Activated B cell treated with CpG ODN at 0.5 μM for 24 hours (primary cell): ENCODE results near the gene TRIM62. TPM values are rescaled to one million over a fixed set of nuclear protein-coding genes. Genes with fewer than 3 reads are reported as not detected.

ENCODE experiments used
- ATAC-seq: fragments of 200-7000 bp; cut with Tn5 transposase; one replicate; pipeline ENCODE4 v1.10.0; 2021; ENCODE audit warnings: low read depth, mild to moderate bottlenecking, moderate library complexity
- CTCF ChIA-PET: fragments of 350-600 bp; sonication (Branson Sonifier 250); formaldehyde crosslinking; loops from one replicate; lab custom pipeline; 2021; ENCODE audit warnings: antibody characterized with exemption; lab: Charles Lee
- POLR2A ChIA-PET: fragments of 350-600 bp; sonication (Branson Sonifier 250); formaldehyde crosslinking; loops from one replicate; lab custom pipeline; 2021; ENCODE audit warnings: antibody characterized with exemption; lab: Charles Lee
- DNase-seq: peaks from one replicate; pipeline ENCODE4 v3.0.0; 2022
- H3K27ac Mint-ChIP-seq: one replicate; pipeline ENCODE4 v1.8.0; 2020; ENCODE audit warnings: mixed read lengths
- H3K27me3 Mint-ChIP-seq: one replicate; pipeline ENCODE4 v1.8.0; 2021; ENCODE audit warnings: mixed read lengths
- H3K36me3 Mint-ChIP-seq: one replicate; pipeline ENCODE4 v1.8.0; 2021; ENCODE audit warnings: low read depth, mixed read lengths
- H3K4me1 Mint-ChIP-seq: one replicate; pipeline ENCODE4 v1.8.0; 2021; ENCODE audit warnings: mixed read lengths
- H3K4me3 Mint-ChIP-seq: one replicate; pipeline ENCODE4 v1.8.0; 2020; ENCODE audit warnings: mild to moderate bottlenecking, mixed read lengths
- H3K9me3 Mint-ChIP-seq: one replicate; pipeline ENCODE4 v1.8.0; 2020; ENCODE audit warnings: mixed read lengths
- CTCF ChIP-seq: fragments of 200-600 bp; IDR thresholded peaks from one replicate; pipeline ENCODE4 v1.8.0; 2022; ENCODE audit warnings: antibody characterized with exemption, mild to moderate bottlenecking
- intact Hi-C: fragments of 100-400 bp; cut with micrococcal nuclease; formaldehyde crosslinking; loops from one replicate; pipeline ENCODE4 v1.15.1; 2024
- total RNA-seq: library from RNA; stranded (reverse); gene quantifications from 2 replicates; pipeline ENCODE4 v1.2.3, GENCODE V29; 2022

TRIM62 gene
- total RNA-seq, 1 donor from 2014 or later = 10.1 TPM

GRCh38 chr1:33121728-33122127 lies 60.1 kb downstream of the TRIM62 start:
- intact Hi-C loops = no loop called here
- H3K27ac Mint-ChIP-seq = no peak overlapping the region
- peaks cover 7% of the 10 kb centered on the region for H3K4me1 Mint-ChIP-seq
- peaks cover 5% of the 10 kb centered on the region for H3K36me3 Mint-ChIP-seq
- peaks cover 4% of the 10 kb centered on the region for H3K9me3 Mint-ChIP-seq
- ATAC-seq = no peak
- H3K27me3 Mint-ChIP-seq = peaks cover 6% of the 10 kb centered on the region
- TF ChIP-seq CTCF = no peak
- DNase-seq = no peak
- CTCF ChIA-PET = no interaction called here
- H3K4me3 Mint-ChIP-seq = no peak overlapping the region
- POLR2A ChIA-PET = no interaction called here

DNA sequence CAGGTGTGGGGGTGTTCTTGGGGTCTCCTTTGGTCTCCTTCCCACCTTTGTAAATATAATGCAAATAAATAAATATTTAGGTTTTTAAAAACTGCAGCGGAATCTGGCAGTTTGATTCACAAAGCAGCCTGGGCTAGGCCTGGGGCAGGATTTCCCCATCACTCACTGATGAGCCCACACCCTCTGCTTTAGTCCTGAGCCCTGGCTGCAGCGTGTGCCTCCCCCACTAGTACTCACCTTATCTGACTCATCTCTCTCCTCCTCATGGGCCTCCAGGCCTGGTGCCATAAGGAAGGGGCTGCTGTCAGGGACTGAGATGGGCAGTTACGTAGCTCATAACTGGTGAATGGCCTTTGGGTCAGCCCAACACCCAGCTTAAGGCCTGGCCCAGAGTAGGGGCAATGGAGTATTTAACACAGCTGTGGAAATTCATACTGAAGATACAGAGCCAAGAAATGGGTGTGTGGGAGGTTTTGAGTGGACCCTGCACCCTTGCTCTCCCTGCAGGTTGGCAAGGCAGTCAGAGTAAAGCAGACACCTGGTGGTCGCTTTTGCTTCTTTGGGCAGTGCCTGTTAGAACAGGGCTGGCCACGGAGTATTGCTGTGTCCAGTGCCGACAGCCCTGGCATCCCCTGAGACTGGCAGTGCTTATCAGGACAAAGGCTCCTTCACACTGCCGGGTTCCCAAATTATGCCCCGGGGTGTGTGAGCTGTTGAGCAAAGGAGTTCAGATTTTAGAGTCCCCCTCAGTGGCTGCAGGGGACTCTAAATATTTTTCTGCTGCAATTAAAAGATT lies 61.2 kb downstream of the TRIM62 start:
- Mint-ChIP-seq H3K27ac (no peak overlapping the region), H3K9me3 (peaks cover 4% of the 10 kb centered on the region), H3K4me3 (no peak overlapping the region), H3K36me3 (peaks cover 4% of the 10 kb centered on the region), H3K4me1 (peaks cover 2% of the 10 kb centered on the region), H3K27me3 (peaks cover 6% of the 10 kb centered on the region)
- DNase-seq (no peak), ATAC-seq (no peak)
- POLR2A ChIA-PET = no interaction called here
- intact Hi-C loops = no loop called here
- TF ChIP-seq CTCF = no peak
- CTCF ChIA-PET = no interaction called here

- DNase-seq (no peak), ATAC-seq (no peak)
- CTCF ChIA-PET = no interaction called here
- H3K4me1 Mint-ChIP-seq = no peaks in the 10 kb centered on the region
- H3K36me3 Mint-ChIP-seq = no peaks in the 10 kb centered on the region
- TF ChIP-seq CTCF = no peak
- intact Hi-C loops = no loop called here
- H3K9me3 Mint-ChIP-seq = no peaks in the 10 kb centered on the region
- H3K27ac Mint-ChIP-seq = no peak overlapping the region
- H3K27me3 Mint-ChIP-seq = peaks cover 6% of the 10 kb centered on the region
- H3K4me3 Mint-ChIP-seq = no peak overlapping the region
- POLR2A ChIA-PET = no interaction called here
Measured at GRCh38 chr1:33119532-33120217, 62.2 kb downstream of the TRIM62 start.

- POLR2A ChIA-PET = no interaction called here
- H3K36me3 Mint-ChIP-seq = no peaks in the 10 kb centered on the region
- peaks cover 6% of the 10 kb centered on the region for H3K27me3 Mint-ChIP-seq
- TF ChIP-seq CTCF = no peak
- H3K9me3 Mint-ChIP-seq = no peaks in the 10 kb centered on the region
- no peaks in the 10 kb centered on the region for H3K4me1 Mint-ChIP-seq
- H3K4me3 Mint-ChIP-seq = no peak overlapping the region
- intact Hi-C loops = no loop called here
- CTCF ChIA-PET = no interaction called here
- no peak for ATAC-seq
- H3K27ac Mint-ChIP-seq = no peak overlapping the region
- no peak for DNase-seq
Measured at GRCh38 chr1:33119050-33119449, 62.8 kb downstream of the TRIM62 start.

DNA sequence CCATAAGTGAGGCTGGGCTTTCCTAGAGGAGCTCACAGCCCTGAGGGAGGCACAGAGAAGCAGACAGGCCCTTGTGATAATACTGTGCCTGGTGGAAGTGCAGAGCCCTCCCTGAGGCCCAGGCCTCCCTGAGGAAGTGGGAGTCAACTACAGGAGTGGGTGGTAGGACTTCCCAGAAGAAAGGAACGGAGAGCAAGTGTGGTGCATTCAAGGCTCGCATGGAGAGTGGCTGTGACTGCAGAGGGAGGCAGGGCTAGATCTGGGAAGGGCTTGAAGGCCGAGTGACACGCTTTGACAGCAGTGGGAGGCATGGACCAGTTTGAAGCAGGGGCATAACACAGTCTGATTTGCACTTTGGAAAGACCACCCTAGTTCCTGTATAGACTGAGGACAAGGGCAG lies 63.6 kb downstream of the TRIM62 start:
- DNase-seq = no peak
- intact Hi-C loops = no loop called here
- ChIA-PET CTCF (interaction anchor here (0.6 kb wide), 1 partner anchor 225 kb away, joined by 3 read pairs; no protein-coding TSS in a partner anchor), POLR2A (no interaction called here)
- Mint-ChIP-seq H3K9me3 (no peaks in the 10 kb centered on the region), H3K27ac (no peak overlapping the region), H3K36me3 (no peaks in the 10 kb centered on the region), H3K4me3 (no peak overlapping the region), H3K27me3 (peaks cover 6% of the 10 kb centered on the region), H3K4me1 (no peaks in the 10 kb centered on the region)
- ATAC-seq = no peak
- no peak for TF ChIP-seq CTCF
